ENCODE results near the gene CBR3. TPM values are rescaled to one million over a fixed set of nuclear protein-coding genes. Genes with fewer than 3 reads are reported as not detected.

CBR3 gene
- total RNA-seq, 2 donors from 2014 or later = 12.2 to 12.5 TPM

- intact Hi-C loops (cut with DNase I) = no loop called here
- DNase-seq (ENCODE audit: low spot score) = peak; percentile 63
Measured at GRCh38 chr21:36171741-36172331, 37.0 kb downstream of the CBR3 start.

DNA sequence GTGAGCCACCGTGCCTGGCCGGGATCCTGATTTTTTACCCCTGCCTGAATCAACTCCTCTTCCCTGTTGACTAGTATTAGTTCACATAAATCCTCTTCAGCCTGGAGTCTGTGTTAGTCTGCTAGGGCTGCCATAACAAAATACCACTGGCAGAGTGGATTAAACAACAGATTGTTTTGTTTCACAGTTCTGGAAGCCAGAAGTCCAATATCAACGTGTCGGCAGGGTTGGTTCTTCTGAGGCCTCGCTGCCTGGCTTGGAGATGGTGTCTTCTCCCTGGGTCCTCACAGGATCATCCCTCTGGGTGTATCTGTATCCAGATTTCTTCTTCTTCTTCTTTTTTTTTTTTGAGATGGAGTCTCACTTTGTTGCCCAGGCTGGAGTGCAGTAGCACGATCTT is 39.9 kb downstream of the CBR3 start:
- intact Hi-C loops (cut with DNase I) = no loop called here
- no peak for DNase-seq (ENCODE audit: low spot score)

DNA sequence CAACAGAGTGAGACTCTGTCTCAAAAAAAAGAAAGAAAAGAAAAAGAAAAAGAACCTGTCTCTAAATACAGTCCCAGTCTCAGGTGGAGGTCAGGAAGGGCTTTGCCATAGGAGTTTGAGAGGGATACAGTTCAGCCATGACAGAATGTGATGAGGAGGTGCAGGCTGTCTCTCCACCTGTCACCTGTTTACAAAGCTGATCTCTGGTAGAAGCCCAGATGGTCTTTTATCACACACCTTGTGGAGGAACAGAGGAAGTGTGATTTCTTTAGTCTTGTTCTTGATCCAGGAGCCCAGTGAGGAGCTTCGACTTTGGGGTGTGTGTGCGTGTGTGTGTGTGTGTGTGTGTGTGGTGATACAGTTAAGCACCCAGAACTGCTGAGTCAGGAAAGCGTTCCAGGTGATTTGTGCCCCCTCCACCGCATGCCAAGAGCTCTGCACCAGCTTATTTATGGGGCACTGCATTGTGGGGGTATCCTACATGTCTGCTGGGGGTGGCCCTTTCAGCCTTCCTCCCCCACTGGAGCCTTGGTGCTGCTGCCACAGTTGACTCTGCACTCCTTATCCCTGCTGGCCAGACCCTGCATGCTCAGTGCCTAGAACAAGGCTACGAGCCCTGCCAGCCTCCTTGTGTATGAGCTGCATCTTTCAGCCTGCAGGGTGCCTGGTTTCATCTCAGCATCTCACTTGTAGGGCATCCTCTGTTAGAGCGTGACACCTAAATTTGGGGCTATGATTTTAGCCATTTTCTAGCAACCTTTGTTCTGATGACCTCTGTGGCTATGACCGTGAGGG is 41.1 kb downstream of the CBR3 start:
- intact Hi-C loops (cut with DNase I) = no loop called here
- peak; percentile 22 for DNase-seq (ENCODE audit: low spot score)

DNA sequence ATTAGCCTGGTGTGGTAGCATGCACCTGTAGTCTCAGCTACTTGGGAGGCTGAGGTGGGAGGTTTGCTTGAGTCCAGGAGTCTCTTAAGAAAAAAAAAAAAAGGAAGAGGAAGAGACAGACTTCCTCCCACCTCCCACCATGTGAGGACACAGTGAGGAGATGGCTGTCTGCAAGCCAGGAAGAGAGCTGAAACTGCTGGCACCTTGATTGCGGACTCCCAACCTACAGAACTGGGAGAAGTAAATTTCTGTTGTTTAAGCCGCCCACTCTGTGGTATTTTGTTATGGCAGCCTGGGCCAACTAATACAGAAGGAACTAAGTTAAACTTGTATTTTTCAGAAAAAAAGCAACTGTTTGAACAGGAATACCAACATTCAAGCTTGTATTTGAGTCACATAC is 43.5 kb downstream of the CBR3 start:
- intact Hi-C loops (cut with DNase I) = no loop called here
- no peak for DNase-seq (ENCODE audit: low spot score)

DNA sequence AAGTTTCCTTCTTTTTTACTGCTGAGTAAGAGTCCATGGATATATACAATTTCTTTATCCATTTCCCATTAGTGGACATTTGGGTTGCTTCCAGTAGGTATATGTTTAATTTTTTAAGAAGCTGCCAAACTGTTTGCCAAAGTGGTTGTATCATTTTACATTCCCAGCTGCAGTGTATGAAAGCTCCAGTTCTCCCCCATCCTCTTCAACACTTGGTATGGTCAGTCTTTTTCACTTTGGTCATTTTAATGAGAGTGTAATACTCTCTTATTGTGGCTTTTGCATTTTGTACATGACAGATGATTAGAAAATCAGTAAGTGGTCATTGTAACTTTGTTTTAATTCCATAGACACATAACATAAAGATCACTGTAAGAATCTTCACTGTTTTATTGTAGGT is 44.3 kb downstream of the CBR3 start:
- DNase-seq (ENCODE audit: low spot score) = no peak
- intact Hi-C loops (cut with DNase I) = no loop called here

- no peak for DNase-seq (ENCODE audit: low spot score)
- intact Hi-C loops (cut with DNase I) = no loop called here
Measured at GRCh38 chr21:36180963-36181362, 46.1 kb downstream of the CBR3 start.

- DNase-seq (ENCODE audit: low spot score) = no peak
- intact Hi-C loops (cut with DNase I) = no loop called here
Measured at GRCh38 chr21:36183144-36183795, 48.4 kb downstream of the CBR3 start.

DNA sequence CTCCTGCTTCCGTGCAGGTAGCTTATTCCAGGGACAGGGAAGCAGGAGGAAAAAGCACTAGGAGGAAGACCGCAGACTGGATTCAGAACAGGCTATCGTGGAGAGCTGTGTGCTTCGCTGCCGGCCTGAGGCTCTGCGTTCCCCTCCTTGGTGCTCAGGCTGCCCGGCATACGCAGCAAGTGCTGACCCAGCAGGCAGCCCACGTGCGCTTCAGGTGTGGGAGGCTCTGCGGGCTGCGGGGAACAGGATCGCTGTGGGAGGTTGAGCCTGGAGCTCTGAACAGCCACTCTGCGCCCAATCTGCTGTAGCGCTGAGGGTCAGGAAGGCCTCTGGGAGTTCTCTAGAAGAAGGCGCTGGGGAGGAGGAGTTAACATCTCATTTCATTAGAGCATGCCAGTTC is 49.7 kb downstream of the CBR3 start:
- DNase-seq (ENCODE audit: low spot score) = no peak
- intact Hi-C loops (cut with DNase I) = no loop called here

DNA sequence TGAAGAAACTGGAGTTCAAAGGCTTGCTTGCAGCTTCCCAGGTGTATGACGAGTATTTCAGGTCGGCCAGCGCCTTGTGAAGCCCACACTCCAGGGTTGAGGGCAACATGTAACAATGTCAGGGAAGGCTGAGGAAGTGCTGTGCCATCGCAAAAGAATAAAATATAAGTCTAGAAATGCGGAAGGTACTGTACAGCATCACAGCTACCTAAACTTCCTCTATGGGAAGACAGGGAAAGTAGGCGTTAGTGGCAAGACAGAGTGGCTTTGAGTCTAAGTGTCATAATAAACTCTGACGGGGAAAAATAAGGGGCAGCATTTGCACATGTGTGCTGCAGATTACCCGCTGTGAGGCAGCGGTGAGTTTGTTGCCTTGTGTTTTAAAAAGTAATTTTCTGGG is 50.6 kb downstream of the CBR3 start:
- DNase-seq (ENCODE audit: low spot score) = no peak
- intact Hi-C loops (cut with DNase I) = no loop called here

DNA sequence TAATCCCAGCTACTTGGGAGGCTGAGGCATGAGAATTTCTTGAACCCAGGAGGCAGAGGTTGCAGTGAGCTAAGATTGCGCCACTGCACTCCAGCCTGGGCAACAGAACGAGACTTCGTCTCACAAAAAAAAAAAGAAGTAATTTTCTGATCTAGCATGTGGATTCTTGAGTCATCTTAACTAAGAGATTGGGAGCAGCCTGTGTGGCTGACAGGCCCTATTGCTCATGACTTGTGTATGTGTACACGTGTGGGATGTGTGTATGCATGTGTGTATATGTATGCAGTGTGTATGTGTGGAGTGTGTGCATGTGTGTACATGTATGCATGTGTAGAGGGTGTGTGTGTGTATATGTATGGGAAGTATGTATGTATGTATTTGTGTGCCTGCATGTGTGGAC is 51.2 kb downstream of the CBR3 start:
- no peak for DNase-seq (ENCODE audit: low spot score)
- intact Hi-C loops (cut with DNase I) = no loop called here

DNA sequence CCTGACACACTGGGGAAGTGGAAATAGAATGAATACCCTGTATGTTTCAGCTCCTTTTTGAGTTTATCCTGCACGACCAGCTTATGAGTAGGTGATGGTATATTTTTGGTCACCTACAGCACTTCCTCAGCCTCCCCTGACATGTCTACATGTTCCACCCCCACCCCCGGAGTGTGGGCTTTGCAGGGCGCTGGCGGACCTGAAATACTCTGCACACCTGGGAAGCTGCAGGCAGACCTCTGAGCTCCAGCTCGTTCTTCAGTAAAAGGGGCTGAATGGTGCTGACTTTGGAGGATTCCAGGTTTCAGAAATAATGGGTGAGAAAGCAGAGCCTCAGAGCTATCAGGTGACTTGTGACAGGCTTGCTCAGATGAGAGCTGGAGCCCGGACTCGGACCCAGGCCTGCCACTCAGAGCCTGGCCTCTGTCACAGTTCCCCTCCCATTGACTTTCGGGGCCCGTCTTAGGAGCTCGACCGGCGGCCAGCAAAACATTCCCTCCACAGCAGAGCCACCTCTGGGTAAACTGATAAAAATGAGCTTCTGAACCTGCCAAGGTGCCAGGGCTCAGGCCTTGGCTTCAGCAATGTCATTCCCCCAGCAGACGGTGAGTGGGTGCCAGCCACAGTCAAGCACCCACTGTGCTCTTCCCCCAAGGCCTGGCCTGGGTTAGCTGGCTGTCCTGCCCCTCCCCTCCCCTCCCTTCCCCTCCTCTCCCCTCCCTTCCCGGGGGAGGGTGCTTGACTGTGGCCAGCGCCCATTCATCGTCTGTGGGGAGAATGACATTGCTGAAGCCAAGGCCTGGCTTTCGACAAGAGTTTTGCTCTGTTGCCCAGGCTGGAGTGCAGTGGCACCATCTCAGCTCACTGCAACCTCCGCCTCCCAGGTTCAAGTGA is 51.9 kb downstream of the CBR3 start:
- intact Hi-C loops (cut with DNase I) = no loop called here
- DNase-seq (ENCODE audit: low spot score) = no peak

GRCh38 chr21:36188081-36188681 is 53.3 kb downstream of the CBR3 start:
- DNase-seq (ENCODE audit: low spot score) = no peak
- intact Hi-C loops (cut with DNase I) = no loop called here

- intact Hi-C loops (cut with DNase I) = no loop called here
- DNase-seq (ENCODE audit: low spot score) = no peak
Measured at GRCh38 chr21:36188937-36189336, 54.1 kb downstream of the CBR3 start.

- DNase-seq (ENCODE audit: low spot score) = no peak
- intact Hi-C loops (cut with DNase I) = no loop called here
Measured at GRCh38 chr21:36190736-36191135, 55.9 kb downstream of the CBR3 start.

GRCh38 chr21:36193200-36193599 is 58.3 kb downstream of the CBR3 start:
- no peak for DNase-seq (ENCODE audit: low spot score)
- intact Hi-C loops (cut with DNase I) = no loop called here

GRCh38 chr21:36194024-36194423 is 59.1 kb downstream of the CBR3 start:
- intact Hi-C loops (cut with DNase I) = no loop called here
- no peak for DNase-seq (ENCODE audit: low spot score)

DNA sequence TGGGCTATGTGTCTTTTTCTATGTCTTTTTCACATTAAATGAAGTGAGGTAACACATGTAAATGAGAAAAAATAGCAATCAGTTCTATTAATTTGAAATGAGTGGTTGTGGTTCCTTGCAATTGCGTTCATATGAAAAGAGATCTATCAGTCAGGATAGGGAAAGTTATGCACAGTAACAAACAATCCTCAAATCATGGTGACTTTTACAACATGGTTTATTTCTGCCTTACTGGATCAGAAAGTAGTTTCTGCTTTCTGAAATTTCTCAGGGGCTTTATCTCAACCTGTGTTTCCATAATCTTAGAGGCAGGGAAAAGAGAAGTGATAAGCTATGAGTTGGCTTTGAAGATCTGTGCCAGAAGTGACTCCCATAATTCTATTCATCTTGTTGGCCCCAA is 60.7 kb downstream of the CBR3 start:
- intact Hi-C loops (cut with DNase I) = no loop called here
- no peak for DNase-seq (ENCODE audit: low spot score)
